Duodenal mucosa (tissue), 2 donors: ENCODE measurements around the gene COL21A1.

Experiments
- H3K27ac ChIP-seq: one replicate; pipeline ENCODE4 v1.7.0; 2013; ENCODE audit warnings: low read depth, low read length
- H3K27me3 ChIP-seq, 2 donors: one replicate each; pipeline ENCODE4 v1.7.0; 2013; ENCODE audit warnings: low read length in 2 of 2, control low read depth in 1 of 2; ENCODE audit not compliant: insufficient read depth in 2 of 2, control insufficient read depth in 1 of 2
- H3K36me3 ChIP-seq, 2 donors: one replicate each; pipeline ENCODE4 v1.7.0; 2013; ENCODE audit warnings: low read length in 2 of 2, control low read depth in 1 of 2; ENCODE audit not compliant: insufficient read depth in 2 of 2, control insufficient read depth in 1 of 2
- H3K4me1 ChIP-seq, 2 donors: one replicate each; pipeline ENCODE4 v1.7.0; 2013; ENCODE audit warnings: low read length in 2 of 2, control low read depth in 1 of 2; ENCODE audit not compliant: insufficient read depth in 2 of 2, control insufficient read depth in 1 of 2
- H3K4me3 ChIP-seq, 2 donors: one replicate each; pipeline ENCODE4 v1.7.0; 2013; ENCODE audit warnings: low read length in 2 of 2, low read depth in 1 of 2
- H3K9ac ChIP-seq, 2 donors: one replicate each; pipeline ENCODE4 v1.7.0; 2013; ENCODE audit warnings: low read length in 2 of 2, low read depth in 1 of 2
- H3K9me3 ChIP-seq, 2 donors: one replicate each; pipeline ENCODE4 v1.7.0; 2013; ENCODE audit warnings: low read length in 2 of 2, control low read depth in 1 of 2; ENCODE audit not compliant: control insufficient read depth in 1 of 2

Gene COL21A1

DNA sequence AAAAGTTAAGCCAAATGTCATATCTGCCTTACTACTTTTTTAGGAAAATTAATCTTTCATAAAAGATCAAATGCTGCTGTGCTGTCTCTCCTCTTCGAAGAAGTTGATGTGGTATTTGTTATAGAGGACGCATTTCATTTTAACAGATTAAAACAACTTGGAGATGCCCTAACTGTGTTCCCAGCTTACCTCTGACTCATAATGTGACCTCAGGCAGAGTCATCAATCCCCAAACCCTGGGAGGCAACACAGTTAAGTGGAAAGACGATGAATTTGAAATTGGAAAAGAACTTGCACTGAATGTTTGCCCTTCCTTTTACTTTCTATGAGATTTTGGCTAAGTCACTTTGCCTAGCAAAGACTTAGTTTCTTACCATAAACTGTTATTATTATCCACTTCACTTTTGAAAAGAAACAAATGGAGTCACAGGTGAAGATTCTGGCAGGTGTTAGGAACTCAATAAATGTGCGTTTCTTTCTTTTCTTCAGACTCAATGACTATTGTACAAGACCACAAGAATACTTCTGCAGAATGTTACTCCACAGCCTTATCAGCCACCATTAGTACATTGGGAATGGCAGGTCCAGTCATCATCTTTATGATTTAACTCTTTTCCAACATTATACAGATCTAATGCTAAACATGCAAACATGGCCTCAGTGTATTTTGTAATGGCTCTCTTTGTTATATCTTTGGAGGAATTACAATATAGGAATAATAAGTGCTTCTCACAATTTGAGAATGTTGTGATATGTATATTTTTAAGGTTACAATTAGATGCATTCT is 102.6 kb downstream of the COL21A1 start:
- no peak overlapping the region for H3K4me3 ChIP-seq
- no peaks in the 10 kb centered on the region for H3K9me3 ChIP-seq
- no peak overlapping the region for H3K9ac ChIP-seq
- H3K27ac ChIP-seq = no peak overlapping the region
- no peaks in the 10 kb centered on the region for H3K36me3 ChIP-seq
- no peaks in the 10 kb centered on the region for H3K27me3 ChIP-seq
- no peaks in the 10 kb centered on the region for H3K4me1 ChIP-seq

DNA sequence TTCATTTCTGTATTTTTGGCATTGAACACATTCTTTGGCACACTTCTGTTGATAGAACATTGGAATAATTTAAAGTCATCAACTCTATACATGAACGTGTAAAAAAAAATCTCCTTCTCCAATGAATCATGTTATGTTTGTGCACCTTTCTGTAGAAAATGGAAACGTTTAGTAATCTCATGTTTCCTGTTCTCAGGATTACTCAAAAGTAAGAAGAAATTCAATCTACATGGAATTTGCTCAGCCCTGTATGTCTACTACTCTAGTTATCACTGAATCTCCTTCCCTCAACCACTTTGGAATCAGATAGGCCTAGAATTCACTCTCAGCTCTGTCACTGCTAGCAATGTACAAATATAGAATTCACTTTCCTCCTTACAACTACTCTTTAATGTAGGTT is 103.6 kb downstream of the COL21A1 start:
- Histone ChIP-seq H3K27ac (no peak overlapping the region), H3K9me3 (no peaks in the 10 kb centered on the region), H3K4me1 (no peaks in the 10 kb centered on the region), H3K36me3 (no peaks in the 10 kb centered on the region), H3K27me3 (no peaks in the 10 kb centered on the region), H3K4me3 (no peak overlapping the region), H3K9ac (no peak overlapping the region)

DNA sequence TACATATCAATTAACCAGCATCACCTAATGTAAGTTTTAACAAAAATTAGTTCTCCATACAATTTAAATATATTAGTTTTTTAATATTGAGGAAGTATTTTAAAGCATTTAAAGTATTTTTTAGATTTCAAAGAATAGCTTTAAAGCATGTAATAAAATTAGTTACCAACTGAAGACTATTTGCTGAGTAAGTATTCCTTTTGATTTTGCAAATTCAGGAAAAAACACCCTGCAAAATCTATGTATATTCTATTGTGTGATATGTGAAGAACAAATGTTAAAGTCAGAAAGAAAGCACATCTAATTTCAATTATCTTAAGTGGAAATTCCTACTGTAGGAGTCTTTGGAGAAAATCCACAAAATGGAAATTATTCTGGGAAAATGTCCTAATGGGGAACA is 107.3 kb downstream of the COL21A1 start:
- Histone ChIP-seq H3K9ac (no peak overlapping the region), H3K27me3 (no peaks in the 10 kb centered on the region), H3K27ac (no peak overlapping the region), H3K4me1 (no peaks in the 10 kb centered on the region), H3K36me3 (no peaks in the 10 kb centered on the region), H3K4me3 (no peak overlapping the region), H3K9me3 (no peaks in the 10 kb centered on the region)

DNA sequence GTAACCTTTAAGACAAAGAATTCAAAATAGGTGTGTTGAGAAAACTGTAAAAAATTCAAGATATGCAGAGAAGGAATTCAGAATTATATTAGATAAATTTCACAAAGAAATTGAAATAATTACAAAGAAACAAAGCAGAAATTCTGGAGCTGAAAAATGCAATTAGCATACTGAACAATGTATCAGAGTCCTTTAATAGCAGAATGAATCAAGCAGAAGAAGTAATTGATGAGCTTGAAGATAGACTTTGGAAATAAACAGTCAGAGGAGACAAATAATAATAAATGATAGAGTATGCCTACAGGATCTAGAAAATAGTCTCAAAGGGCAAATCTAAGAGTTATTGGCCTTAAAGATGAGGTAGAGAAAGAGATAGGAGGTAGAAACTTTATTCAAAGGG is 131.7 kb downstream of the COL21A1 start:
- Histone ChIP-seq H3K9ac (no peak overlapping the region), H3K4me3 (no peak overlapping the region), H3K27me3 (no peaks in the 10 kb centered on the region), H3K9me3 (no peaks in the 10 kb centered on the region), H3K4me1 (no peaks in the 10 kb centered on the region), H3K27ac (no peak overlapping the region), H3K36me3 (no peaks in the 10 kb centered on the region)

DNA sequence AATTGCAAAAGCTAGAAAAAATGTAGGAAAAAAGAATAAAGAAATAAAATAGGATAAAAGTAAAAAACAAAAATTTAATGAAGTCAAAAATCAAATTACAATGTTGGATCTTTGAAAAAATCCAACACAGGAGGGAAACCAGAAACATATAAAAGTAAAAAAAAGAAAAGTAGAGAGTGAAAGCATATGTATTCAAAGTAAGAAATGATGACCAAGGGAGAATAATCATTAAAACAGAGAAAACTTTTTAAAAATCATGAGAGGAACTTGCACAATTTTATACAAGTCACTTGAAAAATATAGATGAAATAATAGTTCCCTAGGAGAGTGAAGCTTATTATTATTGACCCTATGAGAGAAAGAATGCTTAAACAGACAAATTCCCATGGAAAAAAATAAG is 138.2 kb downstream of the COL21A1 start:
- no peak overlapping the region for H3K4me3 ChIP-seq
- no peaks in the 10 kb centered on the region for H3K4me1 ChIP-seq
- H3K9me3 ChIP-seq = no peaks in the 10 kb centered on the region
- H3K27ac ChIP-seq = no peak overlapping the region
- H3K27me3 ChIP-seq = no peaks in the 10 kb centered on the region
- H3K36me3 ChIP-seq = no peaks in the 10 kb centered on the region
- H3K9ac ChIP-seq = no peak overlapping the region

DNA sequence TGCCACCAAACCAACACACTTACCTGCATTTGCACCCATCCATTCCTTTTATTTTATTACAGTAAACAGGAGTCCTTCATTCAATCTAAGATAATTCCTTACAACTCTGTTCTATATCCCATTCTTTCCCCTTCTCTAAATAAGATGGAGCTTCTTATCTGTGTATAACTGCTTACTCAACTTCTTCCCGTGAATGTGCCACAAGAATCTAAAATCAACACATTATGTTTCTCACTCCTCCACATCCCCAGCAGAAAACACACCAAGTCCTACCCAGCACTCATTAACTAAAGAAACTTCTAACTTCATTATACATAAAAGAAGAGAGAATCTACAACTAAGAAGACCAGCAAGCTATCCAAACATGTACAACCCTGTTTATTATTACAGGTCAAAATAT is 141.1 kb downstream of the COL21A1 start:
- no peaks in the 10 kb centered on the region for H3K27me3 ChIP-seq
- H3K9ac ChIP-seq = no peak overlapping the region
- H3K27ac ChIP-seq = no peak overlapping the region
- no peaks in the 10 kb centered on the region for H3K4me1 ChIP-seq
- H3K36me3 ChIP-seq = no peaks in the 10 kb centered on the region
- no peaks in the 10 kb centered on the region for H3K9me3 ChIP-seq
- no peak overlapping the region for H3K4me3 ChIP-seq

DNA sequence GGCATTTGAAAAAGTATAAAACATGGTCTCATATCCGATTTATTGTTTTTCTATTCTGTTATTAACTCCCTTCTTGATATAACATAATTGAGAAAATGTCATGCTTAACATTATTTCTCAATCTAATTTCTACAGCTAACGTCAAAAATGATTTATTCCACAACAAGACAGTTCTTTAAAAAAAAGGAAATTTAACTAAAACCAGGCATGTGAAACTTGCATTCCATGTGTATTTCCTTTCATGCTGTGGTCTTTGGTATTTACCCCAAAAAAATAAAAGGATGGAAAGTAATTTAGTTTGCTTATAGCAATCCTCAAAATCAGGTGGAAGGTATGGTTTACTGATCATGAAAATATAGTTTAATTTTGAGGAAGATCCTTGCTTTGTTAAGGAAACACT is 142.8 kb downstream of the COL21A1 start:
- H3K27ac ChIP-seq = no peak overlapping the region
- no peaks in the 10 kb centered on the region for H3K27me3 ChIP-seq
- H3K4me3 ChIP-seq = no peak overlapping the region
- no peaks in the 10 kb centered on the region for H3K36me3 ChIP-seq
- H3K9ac ChIP-seq = no peak overlapping the region
- no peaks in the 10 kb centered on the region for H3K9me3 ChIP-seq
- no peaks in the 10 kb centered on the region for H3K4me1 ChIP-seq

DNA sequence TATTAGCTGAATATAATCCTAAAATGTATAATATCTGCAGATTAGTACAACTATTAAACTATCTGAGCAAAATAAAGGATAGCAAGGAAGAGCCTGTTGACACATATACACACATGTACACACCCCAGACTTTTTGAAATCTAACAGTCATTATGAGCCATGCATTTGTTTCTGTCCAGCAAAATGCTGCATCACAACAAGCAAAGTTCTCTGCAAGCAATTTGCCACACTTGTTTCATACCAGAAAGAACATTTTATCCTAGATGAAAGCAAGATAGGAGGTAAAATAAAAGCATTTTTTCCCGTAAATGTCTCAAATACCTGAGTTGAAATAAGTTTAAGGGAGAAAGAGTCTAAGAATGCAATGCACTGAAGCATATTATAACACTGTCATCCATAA is 145.2 kb downstream of the COL21A1 start:
- no peaks in the 10 kb centered on the region for H3K9me3 ChIP-seq
- H3K27me3 ChIP-seq = no peaks in the 10 kb centered on the region
- no peaks in the 10 kb centered on the region for H3K4me1 ChIP-seq
- no peak overlapping the region for H3K9ac ChIP-seq
- H3K27ac ChIP-seq = no peak overlapping the region
- H3K4me3 ChIP-seq = no peak overlapping the region
- no peaks in the 10 kb centered on the region for H3K36me3 ChIP-seq

DNA sequence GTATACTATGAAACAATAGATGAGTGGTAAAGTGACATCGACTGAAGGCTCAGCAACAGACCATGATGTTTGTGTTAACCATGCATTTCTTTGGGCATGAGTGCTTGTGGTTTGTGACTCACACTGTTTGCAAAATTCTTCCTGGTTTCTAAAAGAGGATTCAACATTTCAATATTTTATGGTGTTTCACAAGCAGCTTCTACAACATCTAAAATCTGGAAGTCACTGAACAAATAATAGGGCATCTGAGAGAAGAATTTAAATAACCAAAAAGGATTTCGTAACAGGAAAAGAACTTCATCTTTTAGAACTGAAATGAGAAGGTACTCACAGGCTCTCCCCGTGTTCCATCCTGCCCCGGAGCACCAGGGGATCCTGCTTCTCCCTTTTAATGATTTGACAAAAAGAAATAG is 146.2 kb downstream of the COL21A1 start:
- no peak overlapping the region for H3K4me3 ChIP-seq
- no peak overlapping the region for H3K27ac ChIP-seq
- H3K27me3 ChIP-seq = no peaks in the 10 kb centered on the region
- no peaks in the 10 kb centered on the region for H3K4me1 ChIP-seq
- H3K9ac ChIP-seq = no peak overlapping the region
- no peaks in the 10 kb centered on the region for H3K9me3 ChIP-seq
- H3K36me3 ChIP-seq = no peaks in the 10 kb centered on the region

DNA sequence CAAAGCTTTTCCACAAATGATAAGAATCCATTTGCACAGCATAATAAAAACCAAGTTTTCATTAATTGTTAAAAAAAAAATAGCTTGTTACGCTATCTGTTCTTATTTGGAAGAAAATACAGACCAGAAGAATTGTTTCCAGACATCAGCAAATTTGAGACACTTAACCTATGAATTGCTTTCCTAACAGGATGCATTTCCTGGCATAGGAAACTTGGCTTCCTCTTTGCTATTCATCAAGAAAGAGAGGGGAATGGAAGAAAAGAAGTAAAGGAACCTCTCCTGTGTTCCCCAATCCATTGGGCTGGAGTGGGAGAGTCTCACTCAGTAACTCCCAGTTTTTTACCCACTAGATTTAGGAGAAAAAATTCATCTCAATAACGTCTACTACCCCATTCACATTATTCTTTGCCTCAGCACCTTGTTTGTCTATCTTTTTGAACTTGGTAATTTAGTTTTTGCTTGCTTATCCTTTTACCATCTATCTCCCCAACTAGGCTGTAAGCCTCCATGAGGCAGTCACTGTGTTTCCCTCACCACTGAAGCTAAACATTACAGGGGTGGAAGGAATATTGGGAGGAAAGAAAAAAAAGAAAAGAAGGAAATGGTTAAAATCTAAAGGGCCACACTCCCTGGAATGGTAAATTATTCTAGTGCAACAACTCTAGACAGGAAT is 150.3 kb downstream of the COL21A1 start:
- Histone ChIP-seq H3K36me3 (no peaks in the 10 kb centered on the region), H3K4me1 (no peaks in the 10 kb centered on the region), H3K9ac (no peak overlapping the region), H3K27me3 (no peaks in the 10 kb centered on the region), H3K4me3 (no peak overlapping the region), H3K27ac (no peak overlapping the region), H3K9me3 (peaks cover 0 to 5% of the 10 kb centered on the region in 2 donors)
